ENCODE data around the gene UNC119.
"Not testable (repeated sequence)": the region's sequence is repeated elsewhere in the genome, so short reads cannot be mapped to it uniquely, and the experiment has no call there.

The UNC119 gene

DNA sequence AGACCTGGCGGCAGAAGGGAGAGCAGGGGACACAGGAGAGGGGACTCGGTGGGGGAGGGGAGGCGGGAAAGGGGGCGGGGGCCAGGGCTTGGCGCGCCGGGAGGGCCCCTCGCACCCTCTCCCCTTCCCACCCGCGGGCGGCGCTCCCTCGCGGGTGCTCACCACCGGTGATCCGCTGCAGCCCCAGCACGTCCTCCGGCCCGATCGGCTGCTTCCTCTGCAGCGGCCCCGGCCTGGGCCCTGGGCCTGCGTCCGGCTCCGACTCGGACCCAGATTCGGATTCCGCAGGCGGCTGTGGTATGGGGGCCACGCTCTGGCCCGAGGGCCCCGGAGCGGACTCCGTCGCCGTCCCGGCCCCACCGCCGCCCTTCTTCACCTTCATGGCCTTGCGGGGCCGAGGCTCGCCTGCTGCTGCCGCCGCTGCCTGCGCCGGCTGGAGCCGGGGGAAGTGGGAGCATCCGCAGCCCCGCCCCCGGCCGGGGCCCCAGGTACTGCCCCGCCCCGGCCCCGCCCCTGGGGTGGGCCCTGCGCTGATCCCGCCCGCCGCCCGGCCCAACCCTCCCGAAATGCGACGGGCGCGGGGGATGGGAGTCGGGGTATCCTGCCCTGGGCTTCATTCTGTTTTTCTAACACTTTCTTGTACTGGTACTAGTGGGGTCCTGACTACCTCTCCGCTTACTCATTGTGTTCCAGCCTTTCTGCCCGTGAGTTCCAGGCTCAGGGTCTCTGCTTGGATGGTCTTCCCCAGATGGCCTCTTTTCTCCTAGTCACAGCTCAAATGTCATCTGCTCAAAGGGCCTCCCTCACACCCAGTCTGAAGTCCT lies at the start of gene UNC119:
Gene UNC119 (minus strand): TSS at position 449 of the 824 bp plus-strand sequence. CDS start 67 bp downstream, at position 382.
- DNase-seq = peak; percentile 77

GRCh38 chr17:28599311-28600184 lies 47.1 kb upstream of the UNC119 start:
- peak; percentile 76 for DNase-seq

DNA sequence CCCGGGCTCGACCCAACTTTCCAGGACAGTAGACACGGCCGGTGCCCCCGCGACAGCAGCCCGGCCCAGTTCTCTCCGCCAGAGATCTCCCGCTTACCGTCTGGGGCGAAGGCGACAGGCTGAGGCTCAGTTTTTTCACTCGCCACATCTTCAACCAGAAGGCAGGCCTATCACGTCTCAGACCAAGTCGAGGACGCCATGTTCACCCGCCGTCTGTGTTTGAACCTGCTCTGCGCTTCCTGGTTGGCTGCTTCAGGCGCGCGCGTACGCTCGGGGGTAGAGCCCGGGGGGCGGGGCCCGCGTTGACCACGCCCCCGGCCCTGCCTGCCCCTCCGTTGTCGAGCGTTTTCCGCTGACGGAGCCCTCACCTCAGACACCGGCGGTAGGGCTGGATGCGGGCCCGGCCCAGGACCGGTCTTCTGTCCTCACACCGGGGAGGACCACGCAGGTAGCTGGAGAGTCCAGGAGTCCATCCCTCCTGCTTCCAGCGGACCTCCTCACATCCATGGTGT lies 46.4 kb upstream of the UNC119 start, which contains the start of gene SPAG5:
Gene SPAG5 (minus strand): TSS at position 227 of the 512 bp plus-strand sequence. CDS start 79 bp downstream, at position 148.
- peak; percentile 95 for DNase-seq

GRCh38 chr17:28598389-28598788 lies 46.0 kb upstream of the UNC119 start:
- DNase-seq = no peak

GRCh38 chr17:28597606-28598383 lies 45.4 kb upstream of the UNC119 start:
- DNase-seq = no peak

GRCh38 chr17:28592260-28592659 lies 39.8 kb upstream of the UNC119 start:
- no peak for DNase-seq

DNA sequence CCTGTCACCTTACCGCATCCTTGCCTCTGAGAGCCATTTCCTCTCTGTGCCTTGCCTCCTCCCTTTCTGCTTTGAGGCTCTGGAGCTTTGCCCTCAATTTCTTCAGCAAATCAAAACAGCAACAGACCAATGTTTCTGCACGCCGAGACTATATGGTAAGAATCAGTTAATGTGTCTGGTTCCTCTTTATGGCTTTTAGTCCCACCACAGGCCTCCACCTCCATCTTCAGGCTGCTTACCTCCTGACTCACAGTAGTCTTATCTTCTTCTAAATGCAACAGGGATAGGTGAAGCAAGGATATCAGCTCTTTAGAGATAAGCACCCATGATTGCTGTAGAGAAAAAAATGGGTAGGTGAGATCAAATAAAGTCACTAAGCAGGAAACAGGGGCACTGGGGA lies 33.4 kb upstream of the UNC119 start:
- DNase-seq = no peak

DNA sequence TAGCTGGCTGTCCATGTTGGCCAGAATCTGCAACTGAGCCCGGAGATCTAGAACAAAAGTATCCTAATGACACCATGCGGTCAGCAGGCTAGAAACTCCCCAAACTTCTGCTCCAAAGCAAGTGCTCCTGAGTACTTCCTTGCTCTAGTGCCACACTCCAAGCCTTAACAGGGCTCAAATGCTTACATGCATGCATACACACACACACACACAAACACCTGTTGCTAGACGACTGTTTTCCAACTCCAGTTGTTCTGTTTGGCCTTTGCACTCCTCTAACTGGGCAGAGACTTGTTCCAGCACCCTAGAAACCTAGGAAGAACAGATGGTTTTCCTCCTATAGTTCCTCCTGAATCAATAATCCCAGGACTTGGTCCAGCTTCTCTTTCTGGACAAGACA lies 32.0 kb upstream of the UNC119 start:
- DNase-seq = no peak

DNA sequence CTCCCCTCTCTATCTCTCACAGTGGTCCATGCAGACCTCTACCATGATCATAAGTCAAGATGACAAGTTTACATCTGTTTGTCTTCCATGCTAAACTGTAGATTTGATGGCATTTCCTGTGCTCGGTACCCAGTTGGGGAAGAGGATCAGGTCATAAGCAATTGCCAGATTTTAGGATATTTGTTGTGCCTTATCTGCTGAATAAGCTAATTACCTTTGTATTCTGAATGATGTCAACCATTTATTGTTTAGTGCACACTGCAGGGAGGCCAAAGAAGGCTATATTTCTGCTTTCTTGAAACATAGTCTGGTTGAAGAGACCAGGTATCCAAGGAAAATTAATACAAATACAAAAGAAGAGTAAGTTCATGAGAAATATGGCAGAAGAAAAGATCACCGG lies 30.1 kb upstream of the UNC119 start:
- no peak for DNase-seq

DNA sequence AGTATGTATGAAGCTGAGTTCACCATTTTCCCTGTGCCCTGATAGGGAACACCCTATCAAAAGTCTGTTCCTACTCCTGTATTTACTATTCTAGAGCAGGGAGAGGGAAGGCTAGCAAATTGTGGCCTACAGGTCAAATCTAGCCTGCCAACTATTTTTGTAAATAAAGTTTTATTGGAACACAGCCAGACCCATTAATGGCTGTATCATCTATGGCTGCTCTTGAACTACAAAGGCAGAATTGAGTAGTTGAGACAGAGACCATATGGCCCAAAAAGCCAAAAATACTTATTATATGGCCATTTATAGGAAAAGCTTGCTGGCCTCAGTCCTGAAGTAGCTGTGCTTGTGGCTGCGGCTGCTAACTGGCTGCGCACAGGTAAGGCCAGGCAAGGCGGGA lies 28.5 kb upstream of the UNC119 start:
- DNase-seq = no peak

GRCh38 chr17:28579526-28579925 lies 27.1 kb upstream of the UNC119 start:
- peak; percentile 88 for DNase-seq

DNA sequence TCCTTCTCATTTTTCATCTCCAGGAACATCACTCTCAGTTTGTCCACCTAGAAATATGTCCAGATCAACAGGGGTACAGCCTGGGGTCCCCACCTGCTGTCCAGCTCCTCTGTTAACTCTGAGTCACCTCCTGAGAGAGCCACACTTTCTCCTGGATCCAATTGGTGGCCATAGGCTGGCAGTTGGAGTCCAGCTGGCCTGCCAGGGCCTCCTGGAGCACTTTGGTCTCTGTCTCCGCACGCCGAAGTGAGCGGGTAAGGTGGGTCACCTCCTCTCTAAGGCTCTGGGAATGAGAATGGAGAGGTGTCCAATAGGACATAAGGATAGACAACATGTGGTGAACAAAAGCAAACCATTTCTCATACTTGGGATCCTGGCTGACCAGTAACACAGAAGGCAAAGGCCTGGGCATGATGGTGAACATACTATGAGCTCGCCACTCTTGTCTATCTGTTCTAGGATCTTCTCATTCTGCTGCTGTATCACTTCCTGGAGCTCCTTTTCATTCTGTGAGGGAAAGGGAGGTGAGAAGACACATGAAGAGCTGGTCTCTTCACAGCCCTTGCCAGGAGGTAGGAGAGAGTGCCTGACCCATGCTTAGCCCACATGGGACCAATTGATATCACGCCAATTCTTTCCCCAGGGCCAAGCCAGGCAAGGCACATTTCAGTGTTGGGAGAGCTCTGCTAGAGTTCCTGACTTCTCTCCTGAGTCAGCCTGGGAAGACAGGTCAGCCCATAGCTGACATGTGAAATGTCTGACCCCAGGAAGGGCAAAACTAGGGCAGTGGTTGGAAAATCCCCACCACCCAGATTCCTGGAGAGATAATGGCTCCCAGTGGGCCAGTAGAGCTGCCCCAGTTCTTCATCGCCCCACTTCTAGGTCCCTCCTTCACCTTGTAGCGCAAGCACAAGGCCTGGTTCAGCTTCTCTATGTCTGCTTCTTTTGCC lies 26.1 kb upstream of the UNC119 start:
- DNase-seq = no peak

GRCh38 chr17:28577466-28577824 lies 25.0 kb upstream of the UNC119 start:
- DNase-seq = no peak

- DNase-seq = peak; percentile 97
Measured at GRCh38 chr17:28576758-28577465, 24.5 kb upstream of the UNC119 start, which contains the start of gene ALDOC. ALDOC (minus strand) TSS chr17:28576895; CDS start chr17:28575532, 1,363 bp downstream.

- DNase-seq = not testable (repeated sequence)
Measured at GRCh38 chr17:28576016-28576415, 23.6 kb upstream of the UNC119 start.

DNA sequence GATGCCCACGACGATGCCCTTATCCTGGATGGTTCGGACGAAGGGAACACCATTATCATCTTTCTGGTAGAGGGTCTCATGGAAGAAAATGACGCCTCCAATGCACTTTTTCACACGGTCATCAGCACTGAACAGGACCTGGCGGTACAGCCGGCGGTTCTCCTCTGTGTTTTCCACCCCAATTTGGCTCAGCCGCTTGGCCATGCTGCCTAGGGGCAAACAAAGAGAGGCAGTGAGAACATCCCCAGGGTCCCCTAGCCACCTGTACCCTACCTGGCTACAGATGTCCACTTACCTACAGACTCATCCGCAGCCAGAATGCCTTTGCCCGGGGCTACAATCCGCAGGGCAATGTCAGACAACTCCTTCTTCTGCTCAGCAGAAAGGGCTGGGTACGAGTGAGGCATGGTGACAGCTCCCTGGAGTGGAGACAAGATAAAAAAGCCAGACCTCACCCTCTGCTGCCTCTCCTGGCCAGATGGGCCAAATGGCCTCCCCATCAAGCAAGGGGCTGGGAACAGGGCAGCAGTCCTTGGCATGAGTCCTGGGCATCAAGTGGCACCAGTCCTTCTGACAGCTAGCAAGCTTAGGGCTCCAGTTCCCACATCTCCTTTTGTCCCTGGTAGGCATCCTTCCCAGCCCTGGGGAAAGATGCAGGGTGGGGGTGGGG lies 22.8 kb upstream of the UNC119 start:
- no peak for DNase-seq

DNA sequence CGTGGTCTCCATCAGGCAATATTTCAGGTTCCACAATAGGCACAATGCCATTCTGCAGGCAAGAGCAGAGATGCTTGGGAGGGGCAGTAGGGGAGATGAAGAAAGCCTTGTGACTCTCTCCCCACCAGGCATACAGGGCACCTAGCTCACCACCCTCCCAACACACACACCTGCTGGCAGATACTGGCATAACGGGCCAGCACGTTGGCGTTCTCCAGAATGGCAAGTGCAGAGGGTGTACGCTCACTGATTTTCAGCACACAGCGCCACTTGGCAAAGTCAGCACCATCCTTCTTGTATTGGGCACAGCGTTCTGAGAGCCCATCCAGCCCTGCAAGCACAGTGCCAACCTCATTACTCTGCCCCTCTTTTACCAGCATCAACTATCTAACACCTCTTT lies 22.1 kb upstream of the UNC119 start:
- DNase-seq = no peak

DNA sequence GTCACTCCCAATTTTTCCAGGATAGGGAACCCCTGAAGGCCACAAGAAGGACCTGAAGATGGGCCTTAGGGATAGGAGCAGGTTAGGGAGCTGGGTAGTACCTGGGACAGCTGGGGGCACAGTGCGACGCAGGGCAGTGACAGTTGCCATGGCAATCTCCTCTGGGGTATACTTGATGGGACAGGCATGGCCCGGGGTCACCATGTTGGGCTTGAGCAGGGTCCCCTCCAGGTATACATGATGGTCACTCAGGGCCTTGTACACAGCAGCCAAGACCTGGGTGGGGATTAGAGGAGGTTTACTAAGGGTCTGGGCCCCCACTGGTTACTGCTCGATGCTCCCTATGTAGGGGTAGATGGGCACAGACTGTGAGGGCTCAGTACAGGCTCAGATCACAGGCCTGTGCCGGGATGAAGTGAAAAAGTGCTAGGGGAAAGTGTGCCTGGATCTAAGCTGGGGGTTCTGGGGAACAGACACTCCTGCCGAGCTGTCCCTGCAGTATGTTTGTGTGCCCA lies 21.6 kb upstream of the UNC119 start:
- DNase-seq = no peak

DNA sequence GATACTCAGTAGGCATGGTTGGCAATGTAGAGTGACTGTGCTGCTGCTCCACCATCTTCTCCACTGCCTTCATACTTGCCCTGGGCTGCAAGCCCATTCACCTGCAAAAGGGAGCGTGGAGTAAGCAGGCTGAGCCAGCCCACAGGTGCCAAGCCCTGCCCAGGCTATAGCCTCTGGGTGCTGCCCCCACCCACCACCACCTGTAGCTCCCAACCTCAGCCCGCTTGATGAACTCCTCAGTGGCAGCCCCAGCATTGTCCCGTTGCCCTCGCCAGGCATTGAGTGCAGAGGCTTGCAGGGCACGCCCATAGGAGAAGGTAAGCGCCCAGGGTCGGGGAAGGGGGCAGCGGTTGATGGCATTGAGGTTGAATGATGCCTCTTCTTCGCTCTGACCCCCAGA lies 21.1 kb upstream of the UNC119 start:
- DNase-seq = no peak

DNA sequence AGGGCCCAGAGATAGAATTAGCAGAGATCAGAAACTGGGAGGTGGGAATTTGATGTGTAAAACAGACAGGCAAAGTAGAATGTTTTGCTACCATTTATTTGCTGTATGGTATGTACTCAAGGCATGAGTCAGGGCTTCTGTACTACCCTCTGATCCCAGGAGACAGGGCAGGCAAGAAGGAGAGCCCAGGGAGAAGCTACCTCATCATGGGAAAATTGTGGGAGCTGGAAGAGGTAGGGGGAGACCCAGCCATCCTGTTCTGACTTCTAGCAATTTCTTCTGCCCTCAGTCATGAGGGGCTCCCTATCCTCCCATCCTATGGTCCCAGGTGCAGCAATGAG lies 20.6 kb upstream of the UNC119 start:
- no peak for DNase-seq
